AG09309 (cell line): ENCODE data around the gene DNAJA4.

Experiments used
- DNase-seq: peaks from one replicate; pipeline ENCODE4 v3.0.0-alpha.2; 2010; ENCODE audit warnings: low read depth
- H3K4me3 ChIP-seq: 2 replicates; pipeline ENCODE4 v1.5.1; 2011; ENCODE audit warnings: mild to moderate bottlenecking, low read depth, low read length, moderate library complexity; ENCODE audit not compliant: control insufficient read depth
- CTCF ChIP-seq: IDR thresholded peaks from 2 replicates; pipeline ENCODE4 v1.5.1; 2011; ENCODE audit warnings: mild to moderate bottlenecking, low read depth, low read length, inconsistent platforms; ENCODE audit not compliant: insufficient read depth, control insufficient read depth; ENCODE audit errors: missing control alignments

DNAJA4 gene

GRCh38 chr15:78319588-78319987, 55.2 kb downstream of the DNAJA4 start:
- no peak overlapping the region for H3K4me3 ChIP-seq
- TF ChIP-seq CTCF = no peak
- DNase-seq = no peak

DNA sequence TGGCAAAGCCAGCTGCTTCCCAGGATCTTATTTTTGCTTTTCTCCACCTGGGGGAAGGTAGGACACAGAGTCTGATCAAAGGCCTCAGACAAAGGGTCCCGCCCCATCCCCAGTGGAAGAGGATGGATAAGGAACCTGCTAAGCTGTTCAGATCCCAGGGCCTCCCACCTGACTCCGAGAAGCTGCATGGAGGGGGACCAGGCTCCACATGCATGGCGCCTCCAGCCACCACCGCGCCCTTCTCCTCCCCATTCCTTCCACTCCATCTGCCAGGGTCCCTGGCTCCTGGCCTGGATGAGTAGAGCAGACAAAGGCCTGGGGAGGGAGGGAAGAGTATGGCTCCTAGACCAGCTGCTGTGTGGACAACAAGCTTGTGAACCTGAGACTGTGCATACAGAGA, 55.8 kb downstream of the DNAJA4 start:
- no peak for DNase-seq
- no peak overlapping the region for H3K4me3 ChIP-seq
- TF ChIP-seq CTCF = no peak

- no peak overlapping the region for H3K4me3 ChIP-seq
- TF ChIP-seq CTCF = no peak
- no peak for DNase-seq
Observed at GRCh38 chr15:78321041-78321570, 56.7 kb downstream of the DNAJA4 start.

- DNase-seq = no peak
- H3K4me3 ChIP-seq = no peak overlapping the region
- no peak for TF ChIP-seq CTCF
Observed at GRCh38 chr15:78321786-78322185, 57.4 kb downstream of the DNAJA4 start.

DNA sequence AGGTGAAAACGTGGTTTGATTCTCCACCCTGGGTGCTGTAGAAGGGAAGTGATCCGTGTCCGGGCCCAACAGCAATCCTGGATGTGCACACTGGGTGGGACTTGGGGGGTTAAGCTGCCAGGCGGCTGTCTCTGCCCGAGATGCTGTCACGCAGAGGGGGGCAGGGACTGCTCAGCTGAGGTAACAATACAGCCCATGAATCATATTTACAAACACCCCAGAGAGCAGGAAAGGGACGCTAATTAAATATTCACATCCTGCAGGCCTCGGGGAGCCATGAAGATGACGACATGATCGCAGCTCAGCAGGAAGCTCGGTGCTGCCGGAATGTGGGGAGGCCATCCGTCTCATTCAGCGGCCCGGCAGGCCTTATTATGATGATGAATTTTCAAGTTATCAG, 57.9 kb downstream of the DNAJA4 start:
- H3K4me3 ChIP-seq = no peak overlapping the region
- TF ChIP-seq CTCF = no peak
- no peak for DNase-seq

- DNase-seq = no peak
- no peak for TF ChIP-seq CTCF
Observed at GRCh38 chr15:78322724-78323521, 58.6 kb downstream of the DNAJA4 start.

More at GRCh38 chr15:78322724-78323521, 58.6 kb downstream of the DNAJA4 start:
- no peak overlapping the region for H3K4me3 ChIP-seq
